ENCODE results near the gene FRMD4A.

The FRMD4A gene

DNA sequence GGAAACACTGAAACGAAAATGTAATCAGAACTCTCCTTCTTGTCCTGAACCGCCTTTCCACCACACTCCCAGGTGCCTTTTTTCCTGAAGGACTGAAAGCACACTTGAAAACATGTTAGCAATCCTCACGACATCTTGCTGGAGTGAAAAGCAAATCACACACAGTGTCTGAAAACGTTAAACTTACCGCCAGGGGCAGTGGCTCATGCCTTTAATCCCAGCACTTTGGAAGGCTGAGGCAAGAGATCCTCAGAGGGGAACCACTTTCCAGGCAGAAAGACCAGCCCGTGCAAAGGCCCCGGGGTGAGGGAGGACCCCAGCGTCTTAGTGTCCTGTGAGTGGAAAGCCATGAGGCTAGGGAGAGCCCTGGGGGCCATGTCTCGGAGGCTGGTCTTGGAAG lies 533.6 kb downstream of the FRMD4A start:
- no peak for DNase-seq (ENCODE audit: extremely low read depth, low read depth)

DNA sequence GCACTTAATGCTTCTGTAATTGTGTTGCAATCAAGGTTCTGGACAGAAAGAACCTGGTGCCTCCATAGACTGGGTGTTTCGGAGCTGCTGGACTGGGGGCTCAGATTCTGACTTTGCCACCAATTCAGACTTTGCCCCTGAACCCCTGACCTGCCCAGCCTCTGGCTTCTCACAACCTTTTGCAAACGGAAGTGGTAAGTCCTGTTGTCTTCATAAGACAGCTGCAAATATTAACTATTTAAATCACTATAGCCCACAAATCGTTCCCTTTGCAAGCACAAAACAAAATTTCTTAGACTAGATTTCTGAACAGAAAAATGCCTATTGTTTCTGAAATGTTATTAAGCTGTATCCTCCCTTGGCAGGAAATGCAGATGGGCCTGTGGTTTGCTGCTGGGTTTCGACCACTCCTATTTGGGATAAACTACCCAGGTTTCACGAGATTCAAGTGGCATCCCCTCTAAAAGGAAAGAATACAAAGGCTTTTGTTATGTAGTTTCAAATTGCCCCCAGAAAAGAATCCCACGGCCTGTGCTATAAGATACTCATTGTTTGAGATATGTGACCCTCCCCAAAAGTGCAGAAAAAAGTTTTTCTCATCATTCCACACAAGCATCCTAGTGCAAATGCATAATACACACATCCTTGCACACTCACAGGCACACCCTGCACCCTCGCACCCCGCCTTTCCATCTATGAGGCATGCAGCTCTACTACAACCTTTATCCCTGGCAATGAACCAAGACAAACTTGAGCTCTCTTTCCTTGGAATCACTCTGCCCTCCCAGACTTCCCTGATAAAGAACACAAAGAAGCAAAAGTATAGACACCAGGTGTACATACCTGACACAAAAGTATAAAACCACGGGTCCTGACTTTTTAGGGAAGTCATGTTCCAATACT lies 534.8 kb downstream of the FRMD4A start:
- TF ChIP-seq, protein P1, sequence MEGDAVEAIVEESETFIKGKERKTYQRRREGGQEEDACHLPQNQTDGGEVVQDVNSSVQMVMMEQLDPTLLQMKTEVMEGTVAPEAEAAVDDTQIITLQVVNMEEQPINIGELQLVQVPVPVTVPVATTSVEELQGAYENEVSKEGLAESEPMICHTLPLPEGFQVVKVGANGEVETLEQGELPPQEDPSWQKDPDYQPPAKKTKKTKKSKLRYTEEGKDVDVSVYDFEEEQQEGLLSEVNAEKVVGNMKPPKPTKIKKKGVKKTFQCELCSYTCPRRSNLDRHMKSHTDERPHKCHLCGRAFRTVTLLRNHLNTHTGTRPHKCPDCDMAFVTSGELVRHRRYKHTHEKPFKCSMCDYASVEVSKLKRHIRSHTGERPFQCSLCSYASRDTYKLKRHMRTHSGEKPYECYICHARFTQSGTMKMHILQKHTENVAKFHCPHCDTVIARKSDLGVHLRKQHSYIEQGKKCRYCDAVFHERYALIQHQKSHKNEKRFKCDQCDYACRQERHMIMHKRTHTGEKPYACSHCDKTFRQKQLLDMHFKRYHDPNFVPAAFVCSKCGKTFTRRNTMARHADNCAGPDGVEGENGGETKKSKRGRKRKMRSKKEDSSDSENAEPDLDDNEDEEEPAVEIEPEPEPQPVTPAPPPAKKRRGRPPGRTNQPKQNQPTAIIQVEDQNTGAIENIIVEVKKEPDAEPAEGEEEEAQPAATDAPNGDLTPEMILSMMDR (IDR thresholded peaks at IDR 0.05; ENCODE audit: low read depth, low read length), result no peak

More for the DNA sequence above, 533.6 kb downstream of the FRMD4A start:
- TF ChIP-seq, protein P1 (IDR thresholded peaks at IDR 0.05; ENCODE audit: low read depth, low read length), result no peak

DNA sequence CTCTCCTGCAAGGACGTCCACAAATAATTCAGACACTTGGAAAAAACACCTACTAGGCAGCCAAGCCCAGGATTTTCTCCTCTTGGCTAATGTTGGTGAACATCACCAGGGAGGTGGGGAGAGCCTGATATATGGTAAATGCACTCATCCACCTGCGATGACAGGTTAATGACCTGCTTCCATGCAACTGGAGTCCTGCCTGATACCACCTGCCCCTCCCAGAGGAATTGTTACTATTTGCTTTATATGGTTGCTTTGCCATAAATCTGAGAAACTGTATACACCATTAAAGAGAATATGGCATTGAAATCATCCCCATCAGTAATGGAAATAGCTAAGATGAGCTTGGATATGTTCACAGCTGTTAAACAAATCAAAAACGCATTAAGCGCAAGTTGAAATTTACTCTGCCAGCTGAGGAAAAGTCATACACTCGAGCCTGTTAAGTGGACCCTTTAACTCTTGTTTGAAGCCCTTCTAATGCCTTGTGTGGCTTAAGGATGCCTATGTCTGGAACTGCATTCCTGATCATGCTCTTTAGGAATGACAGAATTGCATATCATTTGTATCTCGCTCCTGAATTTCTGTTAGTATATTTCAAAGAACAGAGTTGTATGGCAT lies 535.6 kb downstream of the FRMD4A start:
- TF ChIP-seq, protein P1 (IDR thresholded peaks at IDR 0.05; ENCODE audit: low read depth, low read length), result no peak
- DNase-seq (ENCODE audit: extremely low read depth, low read depth), result no peak

More for the DNA sequence above, 534.8 kb downstream of the FRMD4A start:
- no peak for DNase-seq (ENCODE audit: extremely low read depth, low read depth)

DNA sequence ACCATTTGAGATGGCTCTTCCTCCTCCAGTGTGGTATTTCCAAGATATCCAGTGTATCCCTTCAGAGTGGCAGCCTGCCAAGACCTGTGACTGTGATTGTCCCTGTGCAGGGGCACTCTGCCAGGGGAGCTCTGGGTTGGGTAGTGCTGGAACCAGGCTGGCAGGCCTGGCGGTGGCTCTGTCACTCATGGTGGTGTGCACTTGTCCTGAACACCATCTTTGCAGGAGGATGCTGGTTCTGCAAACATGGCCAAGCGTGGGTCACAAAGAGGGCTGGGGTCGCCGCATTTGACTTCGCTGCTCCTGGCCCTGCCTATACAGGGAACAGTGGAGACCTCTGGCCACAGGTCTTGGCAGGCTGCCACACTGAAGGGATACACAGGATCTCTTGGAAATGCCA lies 538.7 kb downstream of the FRMD4A start:
- DNase-seq (ENCODE audit: extremely low read depth, low read depth), result no peak
- TF ChIP-seq, protein P1 (IDR thresholded peaks at IDR 0.05; ENCODE audit: low read depth, low read length), result no peak

DNA sequence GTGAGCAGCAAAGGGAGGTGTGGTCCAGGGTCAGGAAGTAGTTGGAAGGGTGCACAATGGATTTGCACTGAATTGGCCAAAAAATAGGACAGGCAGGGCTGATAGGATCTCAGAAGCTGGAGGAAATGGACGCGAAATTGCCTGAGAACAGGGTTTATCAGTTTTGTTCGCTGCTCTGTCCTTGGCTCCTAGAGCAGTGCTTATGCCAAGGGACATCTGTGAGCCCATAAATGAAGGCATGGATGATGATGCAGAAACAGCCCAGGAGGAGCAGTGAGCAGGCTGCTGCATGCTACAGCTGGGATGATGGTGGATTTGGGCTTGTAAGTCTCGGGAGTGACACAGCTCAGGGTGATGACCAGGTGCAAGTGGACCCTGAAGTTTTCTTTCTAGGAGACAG lies 539.2 kb downstream of the FRMD4A start:
- TF ChIP-seq, protein P1 (IDR thresholded peaks at IDR 0.05; ENCODE audit: low read depth, low read length), result no peak
- DNase-seq (ENCODE audit: extremely low read depth, low read depth), result no peak

DNA sequence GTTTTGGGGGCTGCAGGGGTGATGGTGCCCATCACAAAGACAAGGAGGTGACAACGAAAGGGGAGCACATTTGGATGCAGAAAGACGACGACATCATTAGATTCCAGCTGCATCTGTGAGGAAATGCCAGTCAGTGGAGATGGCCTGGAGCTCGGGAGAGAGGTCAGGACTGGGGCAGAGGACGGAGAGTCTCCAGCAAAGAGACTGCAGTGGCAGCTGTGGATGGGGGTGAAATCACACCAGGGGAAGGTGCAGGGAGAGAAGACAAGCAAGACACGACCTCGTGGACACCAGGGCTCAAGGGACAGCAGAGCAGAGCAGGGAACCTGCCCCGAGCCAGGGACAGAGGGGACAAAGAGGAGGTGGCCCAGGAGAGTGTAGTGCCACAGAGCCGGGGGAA lies 540.5 kb downstream of the FRMD4A start:
- TF ChIP-seq, protein P1 (IDR thresholded peaks at IDR 0.05; ENCODE audit: low read depth, low read length), result no peak
- DNase-seq (ENCODE audit: extremely low read depth, low read depth), result no peak

DNA sequence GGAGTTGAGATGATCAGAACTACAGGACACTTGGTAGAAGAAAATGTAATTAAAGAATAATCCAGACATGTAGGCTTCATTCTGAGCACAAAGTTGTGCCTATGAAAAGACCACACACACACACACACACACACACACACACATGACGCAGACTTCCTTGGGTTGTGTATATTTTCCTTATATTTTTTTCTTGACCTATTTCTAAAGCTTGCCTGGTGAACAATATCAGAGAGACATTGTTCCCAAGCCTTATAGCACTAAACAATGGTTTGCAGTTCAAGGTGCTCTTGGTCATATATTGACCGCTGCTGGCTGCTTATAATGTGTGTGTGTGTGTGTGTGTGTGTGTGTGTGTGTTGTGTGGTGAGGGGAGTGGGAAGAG lies 541.3 kb downstream of the FRMD4A start:
- TF ChIP-seq, protein P1 (IDR thresholded peaks at IDR 0.05; ENCODE audit: low read depth, low read length), result no peak
- DNase-seq (ENCODE audit: extremely low read depth, low read depth), result no peak

Data from AG09319 (cell line).